K562 (cell line): ENCODE measurements around the gene ATP8B4. TPM values are rescaled to one million over a fixed set of nuclear protein-coding genes. Genes with fewer than 3 reads are reported as not detected.

ENCODE experiments used
- ATAC-seq: fragments of 200-7000 bp; cut with Tn5 transposase; 3 replicates; pipeline ENCODE4 v1.9.1; 2020; ENCODE audit warnings: moderate library complexity
- BruUV-seq: library from RNA; stranded (reverse); fragments of 400-500 nt; replicated peaks from 2 replicates; lab custom pipeline; 2021; lab: Mats Ljungman, UMichigan
- CTCF ChIA-PET: fragments of 300-600 bp; formaldehyde crosslinking; extraction: SDS; loops from one replicate; lab custom pipeline; 2021; ENCODE audit warnings: low intra/inter-chr PET ratio; lab: Yijun Ruan, JAX
- POLR2A ChIA-PET: fragments of 300-600, 350-650 bp; sonication (Branson Sonifier 250); formaldehyde crosslinking; extraction: SDS; loops from one replicate; lab custom pipeline; 2021; ENCODE audit warnings: antibody characterized with exemption, inconsistent platforms; lab: Yijun Ruan, JAX
- DNase-seq, 4 experiments: peaks; one replicate each; pipeline versions ENCODE4 v3.0.0 to v3.0.0-alpha.2; 2011 to 2018; ENCODE audit warnings: low spot score in 3 of 4, mixed read lengths in 3 of 4; ENCODE audit errors: extremely low read depth in 1 of 4
- FAIRE-seq: peaks from 2 replicates; lab custom pipeline; 2011; peaks lifted over from hg19 to GRCh38; lab: Jason Lieb, UNC
- H2AFZ ChIP-seq: 2 replicates; pipeline ENCODE4 v1.6.0; 2011; ENCODE audit warnings: low read depth, low read length, control low read depth, inconsistent platforms
- H3K27ac ChIP-seq: fragments of 200-600 bp; 3 replicates; pipeline ENCODE4 v1.8.0; 2011; ENCODE audit warnings: low read depth, mild to moderate bottlenecking, control low read depth, inconsistent platforms, low read length, moderate library complexity, mixed read lengths; ENCODE audit errors: extremely low read depth
- H3K27me3 ChIP-seq, 2 experiments: fragments of 300-600 bp in 1 of 2; 2 replicates in 1 of 2; 3 replicates in 1 of 2; pipeline versions ENCODE4 v1.6.0 to v1.8.0; 2011; ENCODE audit warnings: inconsistent platforms in 2 of 2, low read length in 2 of 2, mild to moderate bottlenecking in 1 of 2, mixed read lengths in 1 of 2, moderate library complexity in 1 of 2; ENCODE audit not compliant: control insufficient read depth in 2 of 2, insufficient read depth in 2 of 2
- H3K36me3 ChIP-seq: fragments of 300-600 bp; 3 replicates; pipeline ENCODE4 v1.8.0; 2011; ENCODE audit warnings: mild to moderate bottlenecking, low read length, inconsistent platforms; ENCODE audit not compliant: control insufficient read depth, insufficient read depth
- H3K4me1 ChIP-seq, 2 experiments: fragments of 200-600 bp in 1 of 2; replicated peaks in 1 of 2; 2 replicates in 1 of 2; 3 replicates in 1 of 2; pipeline versions ENCODE4 v1.5.1 to v1.8.0; 2011; ENCODE audit warnings: inconsistent platforms in 2 of 2, low read length in 2 of 2, mild to moderate bottlenecking in 1 of 2, mixed read lengths in 1 of 2, moderate library complexity in 1 of 2; ENCODE audit not compliant: control insufficient read depth in 2 of 2, insufficient read depth in 2 of 2
- H3K4me2 ChIP-seq: 2 replicates; pipeline ENCODE4 v1.6.1; 2011; ENCODE audit warnings: low read length, control low read depth, inconsistent platforms, mixed read lengths; ENCODE audit not compliant: insufficient read depth
- H3K4me3 ChIP-seq: fragments of 200-600 bp; sonication (generic), shearing (Covaris generic); 2 replicates; pipeline ENCODE4 v1.5.1; 2016; ENCODE audit warnings: control low read depth, inconsistent platforms
- H3K79me2 ChIP-seq: fragments of 200-600 bp; 3 replicates; pipeline ENCODE4 v1.8.0; 2011; ENCODE audit warnings: low read length, inconsistent platforms; ENCODE audit not compliant: control insufficient read depth, insufficient read depth
- H3K9ac ChIP-seq, 2 experiments: 2 replicates each; pipeline versions ENCODE4 v1.6.0 to v1.6.1; 2011; ENCODE audit warnings: low read depth in 2 of 2, low read length in 2 of 2, control low read depth in 1 of 2, inconsistent platforms in 1 of 2, mild to moderate bottlenecking in 1 of 2, mixed read lengths in 1 of 2; ENCODE audit not compliant: insufficient read depth in 1 of 2
- H3K9me1 ChIP-seq: one replicate; pipeline ENCODE4 v1.6.0; 2011; ENCODE audit warnings: inconsistent platforms, mild to moderate bottlenecking, low read length, moderate library complexity; ENCODE audit not compliant: control insufficient read depth, insufficient read depth
- H3K9me3 ChIP-seq: replicated peaks from 2 replicates; pipeline ENCODE4 v1.5.1; 2011; ENCODE audit warnings: low read depth, low read length, inconsistent platforms; ENCODE audit not compliant: control insufficient read depth, insufficient read depth
- H4K20me1 ChIP-seq: replicated peaks from 2 replicates; pipeline ENCODE4 v1.6.1; 2011; ENCODE audit warnings: low read length, inconsistent platforms, mixed read lengths; ENCODE audit not compliant: control insufficient read depth, insufficient read depth
- ARID3B ChIP-seq: fragments of 250-450 bp; sonication (Bioruptor Pico); IDR thresholded peaks from 2 replicates; pipeline ENCODE4 v1.4.0; 2020; ENCODE audit warnings: borderline replicate concordance
- BRD9 ChIP-seq: fragments of 450-650 bp; IDR thresholded peaks from 2 replicates; pipeline ENCODE4 v1.6.1; 2018; ENCODE audit warnings: low read depth; ENCODE audit not compliant: partially characterized antibody
- ZNF197 ChIP-seq: fragments of 200-800 bp; sonication (Bioruptor generic); IDR thresholded peaks from 2 replicates; pipeline ENCODE4 v1.6.1; 2016; ENCODE audit warnings: low read depth, missing genetic modification characterization, missing compliant biosample characterization
- ZNF589 ChIP-seq: fragments of 200-800 bp; sonication (Bioruptor generic); IDR thresholded peaks from 2 replicates; pipeline ENCODE4 v1.6.1; 2016; ENCODE audit warnings: low read depth, missing genetic modification characterization, missing compliant biosample characterization
- WGBS: fragments of 100-300 bp; shearing (Covaris generic); methylation state at CpG from one replicate; pipeline ENCODE4 v1.1.6; 2016; ENCODE audit warnings: low coverage, mixed read lengths; ENCODE audit not compliant: insufficient coverage; ENCODE audit errors: missing lambda C conversion rate; 5-methylcytosine and 5-hydroxymethylcytosine counted together
- in situ Hi-C: fragments of 300-500 bp; cut with MboI; formaldehyde crosslinking; loops from 4 replicates; pipeline ENCODE4 v1.15.0; 2018; ENCODE audit warnings: inconsistent platforms, mixed read lengths
- intact Hi-C: fragments of 100-400 bp; cut with micrococcal nuclease; formaldehyde crosslinking; loops from 2 replicates; pipeline ENCODE4 v1.14.2; 2022
- polyA plus RNA-seq, 8 experiments: library from polyadenylated mRNA; depleted of rRNA in 4 of 8; stranded (reverse) in 5 of 8; unstranded in 3 of 8; fragments of >200 nt; fragmentation: Nextera tagmentation in 2 of 8; fragmentation: Illumina TruSeq in 1 of 8; extraction: Ambion mirVana in 2 of 8; extraction: Trizol in 1 of 8; gene quantifications; 2 replicates each; pipeline versions ENCODE4 v1.2.1 to v1.2.3, GENCODE V29; 2011 to 2014; ENCODE audit warnings: inconsistent platforms in 1 of 8, missing spikeins in 1 of 8
- total RNA-seq, 7 experiments: library from RNA; depleted of rRNA in 6 of 7; stranded (reverse); fragments of >200 nt in 6 of 7; fragmentation: Illumina TruSeq in 2 of 7; extraction: Trizol in 2 of 7; gene quantifications; 2 replicates each; pipeline versions ENCODE4 v1.2.1 to v1.2.3, GENCODE V29; 2011 to 2021; ENCODE audit warnings: low replicate concordance in 1 of 7

The ATP8B4 gene
- total and polyA plus RNA-seq, 9 of the 15 experiments (the other 6 are each of a cell fraction or from before 2014, with no cell fraction given): 0.14 to 2.5 (median 0.44) TPM

GRCh38 chr15:50017522-50017921 is 101.5 kb downstream of the ATP8B4 start:
- no TSS peak for BruUV-seq
- FAIRE-seq: no peak

More at GRCh38 chr15:50017522-50017921, 101.5 kb downstream of the ATP8B4 start:
- H3K27ac ChIP-seq: no peak overlapping the region
- H3K4me3 ChIP-seq: no peak overlapping the region
- H3K79me2 ChIP-seq: no peaks in the 10 kb centered on the region
- in situ Hi-C loops (no loop called here), intact Hi-C loops (no loop called here)
- H3K4me2 ChIP-seq: no peak overlapping the region
- H4K20me1 ChIP-seq: no peaks in the 10 kb centered on the region
- ATAC-seq (no peak), DNase-seq (no peak)
- no peak overlapping the region for H3K9ac ChIP-seq
- no peak for TF ChIP-seq ZNF589 (CRISPR knock-in tag)
- TF ChIP-seq BRD9: no peak
- TF ChIP-seq ARID3B (CRISPR knock-in tag): no peak
- TF ChIP-seq ZNF197: no peak
- no peaks in the 10 kb centered on the region for H3K27me3 ChIP-seq
- no peaks in the 10 kb centered on the region for H3K36me3 ChIP-seq
- ChIA-PET CTCF (no interaction called here), POLR2A (no interaction called here)
- 0% methylated on average over 1 of the region's 1 CpG for WGBS
- no peaks in the 10 kb centered on the region for H3K9me1 ChIP-seq
- H3K9me3 ChIP-seq: no peaks in the 10 kb centered on the region
- H2AFZ ChIP-seq: no peak overlapping the region
- no peaks in the 10 kb centered on the region for H3K4me1 ChIP-seq
